ENCODE results near the gene PRKAR2B. TPM values are rescaled to one million over a fixed set of nuclear protein-coding genes. Genes with fewer than 3 reads are reported as not detected.
"Not testable (repeated sequence)": the region's sequence is repeated elsewhere in the genome, so short reads cannot be mapped to it uniquely, and the experiment has no call there.

The PRKAR2B gene
- total and polyA plus RNA-seq, 2 donors = 3.5 to 7.1 TPM

- DNase-seq (ENCODE audit: low read depth in 6 of 9, low spot score in 9 of 9) = no peak
- H3K36me3 ChIP-seq (ENCODE audit: control insufficient read depth in 2 of 2, insufficient read depth in 2 of 2, low read length in 1 of 2) = no peaks in the 10 kb centered on the region
- H3K27me3 ChIP-seq (ENCODE audit: control insufficient read depth in 2 of 2, insufficient read depth in 1 of 2, low read length in 1 of 2) = no peaks in the 10 kb centered on the region
- no peak overlapping the region for H3K27ac ChIP-seq (ENCODE audit: low read depth in 1 of 2, low read length in 1 of 2)
- H3K9me3 ChIP-seq (ENCODE audit: control insufficient read depth in 2 of 2, insufficient read depth in 1 of 2, low read length in 1 of 2) = no peaks in the 10 kb centered on the region
- no peaks in the 10 kb centered on the region for H3K4me1 ChIP-seq (ENCODE audit: control insufficient read depth in 2 of 2, insufficient read depth in 2 of 2, low read length in 2 of 2)
- H3K4me3 ChIP-seq (ENCODE audit: low read length in 2 of 2) = no peak overlapping the region
These were observed 9.1 kb upstream of the PRKAR2B start for GRCh38 chr7:107035446-107035845.

GRCh38 chr7:107036535-107036934, 8.0 kb upstream of the PRKAR2B start:
- Histone ChIP-seq H3K4me1 (ENCODE audit: control insufficient read depth in 2 of 2, insufficient read depth in 2 of 2, low read length in 2 of 2) (no peaks in the 10 kb centered on the region), H3K9me3 (ENCODE audit: control insufficient read depth in 2 of 2, insufficient read depth in 1 of 2, low read length in 1 of 2) (no peaks in the 10 kb centered on the region), H3K4me3 (ENCODE audit: low read length in 2 of 2) (no peak overlapping the region), H3K27ac (ENCODE audit: low read depth in 1 of 2, low read length in 1 of 2) (no peak overlapping the region), H3K36me3 (ENCODE audit: control insufficient read depth in 2 of 2, insufficient read depth in 2 of 2, low read length in 1 of 2) (no peaks in the 10 kb centered on the region), H3K27me3 (ENCODE audit: control insufficient read depth in 2 of 2, insufficient read depth in 1 of 2, low read length in 1 of 2) (no peaks in the 10 kb centered on the region)
- 98% methylated on average over 4 of the region's 4 CpGs for WGBS
- DNase-seq (ENCODE audit: low read depth in 6 of 9, low spot score in 9 of 9) = no peak

GRCh38 chr7:107037717-107038603, 6.5 kb upstream of the PRKAR2B start:
- Histone ChIP-seq H3K4me1 (ENCODE audit: control insufficient read depth in 2 of 2, insufficient read depth in 2 of 2, low read length in 2 of 2) (no peaks in the 10 kb centered on the region), H3K4me3 (ENCODE audit: low read length in 2 of 2) (no peak overlapping the region), H3K36me3 (ENCODE audit: control insufficient read depth in 2 of 2, insufficient read depth in 2 of 2, low read length in 1 of 2) (no peaks in the 10 kb centered on the region), H3K27me3 (ENCODE audit: control insufficient read depth in 2 of 2, insufficient read depth in 1 of 2, low read length in 1 of 2) (no peaks in the 10 kb centered on the region), H3K27ac (ENCODE audit: low read depth in 1 of 2, low read length in 1 of 2) (no peak overlapping the region), H3K9me3 (ENCODE audit: control insufficient read depth in 2 of 2, insufficient read depth in 1 of 2, low read length in 1 of 2) (no peaks in the 10 kb centered on the region)
- DNase-seq (ENCODE audit: low read depth in 6 of 9, low spot score in 9 of 9) = no peak
- WGBS = 81% methylated on average over 3 of the region's 3 CpGs

GRCh38 chr7:107039199-107039900, 5.2 kb upstream of the PRKAR2B start:
- Histone ChIP-seq H3K27ac (ENCODE audit: low read depth in 1 of 2, low read length in 1 of 2) (no peak overlapping the region), H3K27me3 (ENCODE audit: control insufficient read depth in 2 of 2, insufficient read depth in 1 of 2, low read length in 1 of 2) (peaks cover 0 to 2% of the 10 kb centered on the region in 2 donors), H3K4me1 (ENCODE audit: control insufficient read depth in 2 of 2, insufficient read depth in 2 of 2, low read length in 2 of 2) (peaks cover 0 to 3% of the 10 kb centered on the region in 2 donors), H3K36me3 (ENCODE audit: control insufficient read depth in 2 of 2, insufficient read depth in 2 of 2, low read length in 1 of 2) (no peaks in the 10 kb centered on the region), H3K9me3 (ENCODE audit: control insufficient read depth in 2 of 2, insufficient read depth in 1 of 2, low read length in 1 of 2) (no peaks in the 10 kb centered on the region), H3K4me3 (ENCODE audit: low read length in 2 of 2) (no peak overlapping the region)
- WGBS = 91% methylated on average over 2 of the region's 2 CpGs
- DNase-seq (ENCODE audit: low read depth in 6 of 9, low spot score in 9 of 9) = no peak

GRCh38 chr7:107041097-107041496, 3.4 kb upstream of the PRKAR2B start:
- peaks cover 0 to 9% of the 10 kb centered on the region in 2 donors for H3K4me1 ChIP-seq (ENCODE audit: control insufficient read depth in 2 of 2, insufficient read depth in 2 of 2, low read length in 2 of 2)
- H3K27ac ChIP-seq (ENCODE audit: low read depth in 1 of 2, low read length in 1 of 2) = no peak overlapping the region
- H3K4me3 ChIP-seq (ENCODE audit: low read length in 2 of 2) = no peak overlapping the region
- H3K9me3 ChIP-seq (ENCODE audit: control insufficient read depth in 2 of 2, insufficient read depth in 1 of 2, low read length in 1 of 2) = no peaks in the 10 kb centered on the region
- 98% methylated on average over 2 of the region's 2 CpGs for WGBS
- H3K27me3 ChIP-seq (ENCODE audit: control insufficient read depth in 2 of 2, insufficient read depth in 1 of 2, low read length in 1 of 2) = peaks cover 3 to 12% of the 10 kb centered on the region in 2 donors
- no peak for DNase-seq (ENCODE audit: low read depth in 6 of 9, low spot score in 9 of 9)
- H3K36me3 ChIP-seq (ENCODE audit: control insufficient read depth in 2 of 2, insufficient read depth in 2 of 2, low read length in 1 of 2) = no peaks in the 10 kb centered on the region

- H3K27ac ChIP-seq (ENCODE audit: low read depth in 1 of 2, low read length in 1 of 2); DNase-seq (ENCODE audit: low read depth in 6 of 9, low spot score in 9 of 9); H3K4me1 ChIP-seq (ENCODE audit: control insufficient read depth in 2 of 2, insufficient read depth in 2 of 2, low read length in 2 of 2); H3K36me3 ChIP-seq (ENCODE audit: control insufficient read depth in 2 of 2, insufficient read depth in 2 of 2, low read length in 1 of 2); H3K9me3 ChIP-seq (ENCODE audit: control insufficient read depth in 2 of 2, insufficient read depth in 1 of 2, low read length in 1 of 2); H3K4me3 ChIP-seq (ENCODE audit: low read length in 2 of 2): not testable (repeated sequence)
- WGBS = 74% methylated on average over 4 of the region's 4 CpGs
- peaks cover 3 to 12% of the 10 kb centered on the region in 2 donors for H3K27me3 ChIP-seq (ENCODE audit: control insufficient read depth in 2 of 2, insufficient read depth in 1 of 2, low read length in 1 of 2)
These were observed 2.7 kb upstream of the PRKAR2B start for GRCh38 chr7:107041764-107042163.

GRCh38 chr7:107042326-107042910, 2.1 kb upstream of the PRKAR2B start:
- H3K4me1 ChIP-seq (ENCODE audit: control insufficient read depth in 2 of 2, insufficient read depth in 2 of 2, low read length in 2 of 2); H3K36me3 ChIP-seq (ENCODE audit: control insufficient read depth in 2 of 2, insufficient read depth in 2 of 2, low read length in 1 of 2); H3K9me3 ChIP-seq (ENCODE audit: control insufficient read depth in 2 of 2, insufficient read depth in 1 of 2, low read length in 1 of 2); H3K27ac ChIP-seq (ENCODE audit: low read depth in 1 of 2, low read length in 1 of 2); DNase-seq (ENCODE audit: low read depth in 6 of 9, low spot score in 9 of 9); H3K4me3 ChIP-seq (ENCODE audit: low read length in 2 of 2): not testable (repeated sequence)
- 98% methylated on average over 43 of the region's 43 CpGs for WGBS
- H3K27me3 ChIP-seq (ENCODE audit: control insufficient read depth in 2 of 2, insufficient read depth in 1 of 2, low read length in 1 of 2) = peaks cover 3 to 12% of the 10 kb centered on the region in 2 donors

GRCh38 chr7:107043491-107043890, 1.0 kb upstream of the PRKAR2B start:
- Histone ChIP-seq H3K27me3 (ENCODE audit: control insufficient read depth in 2 of 2, insufficient read depth in 1 of 2, low read length in 1 of 2) (peaks cover 3 to 12% of the 10 kb centered on the region in 2 donors), H3K4me1 (ENCODE audit: control insufficient read depth in 2 of 2, insufficient read depth in 2 of 2, low read length in 2 of 2) (peaks cover 0 to 9% of the 10 kb centered on the region in 2 donors), H3K9me3 (ENCODE audit: control insufficient read depth in 2 of 2, insufficient read depth in 1 of 2, low read length in 1 of 2) (no peaks in the 10 kb centered on the region), H3K27ac (ENCODE audit: low read depth in 1 of 2, low read length in 1 of 2) (no peak overlapping the region), H3K4me3 (ENCODE audit: low read length in 2 of 2) (no peak overlapping the region), H3K36me3 (ENCODE audit: control insufficient read depth in 2 of 2, insufficient read depth in 2 of 2, low read length in 1 of 2) (no peaks in the 10 kb centered on the region)
- DNase-seq (ENCODE audit: low read depth in 6 of 9, low spot score in 9 of 9) = no peak
- 88% methylated on average over 4 of the region's 4 CpGs for WGBS

GRCh38 chr7:107043921-107044346, 571 bp upstream of the PRKAR2B start:
- DNase-seq (ENCODE audit: low read depth in 6 of 9, low spot score in 9 of 9) = peak in 1 of 9 donors; percentile 10
- 87% methylated on average over 6 of the region's 6 CpGs for WGBS
- no peak overlapping the region for H3K27ac ChIP-seq (ENCODE audit: low read depth in 1 of 2, low read length in 1 of 2)

More at GRCh38 chr7:107043921-107044346, 571 bp upstream of the PRKAR2B start:
- H3K36me3 ChIP-seq (ENCODE audit: control insufficient read depth in 2 of 2, insufficient read depth in 2 of 2, low read length in 1 of 2) = no peaks in the 10 kb centered on the region
- no peaks in the 10 kb centered on the region for H3K9me3 ChIP-seq (ENCODE audit: control insufficient read depth in 2 of 2, insufficient read depth in 1 of 2, low read length in 1 of 2)
- H3K4me3 ChIP-seq (ENCODE audit: low read length in 2 of 2) = peak overlapping the region; percentile 37 to 78
- H3K27me3 ChIP-seq (ENCODE audit: control insufficient read depth in 2 of 2, insufficient read depth in 1 of 2, low read length in 1 of 2) = peaks cover 3 to 12% of the 10 kb centered on the region in 2 donors
- peaks cover 0 to 9% of the 10 kb centered on the region in 2 donors for H3K4me1 ChIP-seq (ENCODE audit: control insufficient read depth in 2 of 2, insufficient read depth in 2 of 2, low read length in 2 of 2)

Measured in thymus (tissue), 11 donors.